ENCODE data around the gene LIMCH1.

LIMCH1 gene

GRCh38 chr4:41746025-41746439 is 208.1 kb downstream of the LIMCH1 start:
- in situ Hi-C loops (cut with HindIII; ENCODE audit: low sequenced_read_pairs), result no loop called here
- DNase-seq (ENCODE audit: low read depth, low spot score), result no peak
- no peak overlapping the region for H3K4me3 ChIP-seq (ENCODE audit: low read depth, low read length)
- TF ChIP-seq CTCF (IDR thresholded peaks at IDR 0.05; ENCODE audit: low read depth, low read length), result no peak

GRCh38 chr4:41746440-41747229 is 208.7 kb downstream of the LIMCH1 start:
- no peak for TF ChIP-seq CTCF (IDR thresholded peaks at IDR 0.05; ENCODE audit: low read depth, low read length)
- in situ Hi-C loops (cut with HindIII; ENCODE audit: low sequenced_read_pairs), result no loop called here
- no peak overlapping the region for H3K4me3 ChIP-seq (ENCODE audit: low read depth, low read length)

GRCh38 chr4:41747230-41748055 is 209.5 kb downstream of the LIMCH1 start:
- no peak for DNase-seq (ENCODE audit: low read depth, low spot score)
- in situ Hi-C loops (cut with HindIII; ENCODE audit: low sequenced_read_pairs), result no loop called here
- TF ChIP-seq CTCF (IDR thresholded peaks at IDR 0.05; ENCODE audit: low read depth, low read length), result no peak
- no peak overlapping the region for H3K4me3 ChIP-seq (ENCODE audit: low read depth, low read length)

More at GRCh38 chr4:41746440-41747229, 208.7 kb downstream of the LIMCH1 start:
- no peak for DNase-seq (ENCODE audit: low read depth, low spot score)

GRCh38 chr4:41748074-41748570 is 210.2 kb downstream of the LIMCH1 start:
- no peak for DNase-seq (ENCODE audit: low read depth, low spot score)
- no peak for TF ChIP-seq CTCF (IDR thresholded peaks at IDR 0.05; ENCODE audit: low read depth, low read length)
- H3K4me3 ChIP-seq (ENCODE audit: low read depth, low read length), result no peak overlapping the region
- in situ Hi-C loops (cut with HindIII; ENCODE audit: low sequenced_read_pairs), result no loop called here

- no peak within 1 kb of the TSS for H3K4me3 ChIP-seq (ENCODE audit: low read depth, low read length)
- in situ Hi-C loops (cut with HindIII; ENCODE audit: low sequenced_read_pairs), result no loop called here
- TF ChIP-seq CTCF (IDR thresholded peaks at IDR 0.05; ENCODE audit: low read depth, low read length), result no peak
- DNase-seq (ENCODE audit: low read depth, low spot score), result no peak
These were observed 210.9 kb downstream of the LIMCH1 start, which contains the start of gene PHOX2B for GRCh38 chr4:41748571-41749475. TSS of gene PHOX2B (minus strand) at chr4:41748725. CDS start at chr4:41748610, 115 bp downstream.

GRCh38 chr4:41749631-41750039 is 211.7 kb downstream of the LIMCH1 start:
- no peak overlapping the region for H3K4me3 ChIP-seq (ENCODE audit: low read depth, low read length)
- in situ Hi-C loops (cut with HindIII; ENCODE audit: low sequenced_read_pairs), result no loop called here
- DNase-seq (ENCODE audit: low read depth, low spot score), result no peak

More at GRCh38 chr4:41749631-41750039, 211.7 kb downstream of the LIMCH1 start:
- no peak for TF ChIP-seq CTCF (IDR thresholded peaks at IDR 0.05; ENCODE audit: low read depth, low read length)
